Measurements from ENCODE around the gene SNX32. TPM values are rescaled to one million over a fixed set of nuclear protein-coding genes. Genes with fewer than 3 reads are reported as not detected.

The SNX32 gene
- total and polyA plus RNA-seq, 5 experiments from 2014 or later: 0.39 to 2.2 (median 1.5) TPM

DNA sequence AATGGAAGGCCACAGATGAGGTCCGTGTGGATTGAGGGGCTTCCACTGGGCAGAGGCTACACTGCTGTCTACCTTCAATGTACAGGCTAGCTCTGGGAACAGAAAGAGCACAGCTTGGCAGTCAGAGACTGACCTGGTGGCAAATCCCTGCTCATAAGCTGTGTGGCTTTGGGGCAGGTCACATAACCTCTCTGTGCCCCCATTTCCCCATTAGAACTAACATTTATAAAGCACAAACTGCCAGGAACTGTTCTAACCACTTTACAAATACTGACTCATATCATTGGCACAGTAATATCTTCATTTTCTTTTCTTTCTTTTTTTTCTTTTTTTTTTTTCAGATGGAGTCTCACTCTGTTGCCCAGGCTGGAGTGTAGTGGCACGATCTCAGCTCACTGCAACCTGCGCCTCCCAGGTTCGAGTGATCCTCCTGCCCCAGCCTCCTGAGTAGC, 63.3 kb downstream of the SNX32 start:
- Mint-ChIP-seq H3K27ac (peak overlapping the region in 1 of 10 donors; percentile 12), H3K27me3 (peaks cover 0 to 3% (median 0%) of the 10 kb centered on the region in 5 donors), H3K9me3 (no peaks in the 10 kb centered on the region), H3K4me3 (no peak overlapping the region), H3K4me1 (peaks cover 13 to 45% (median 36%) of the 10 kb centered on the region in 4 donors), H3K36me3 (no peaks in the 10 kb centered on the region)
- DNase-seq: no peak
- ATAC-seq: no peak
- POLR2A ChIA-PET: interaction anchor here (0.7 to 10.6 kb wide), 4 partner anchors 12 to 37 kb away, joined by 3 to 183 read pairs (median 8); partner anchors contain the start of genes C11orf68, DRAP1 and MUS81

GRCh38 chr11:65898656-65899355, 65.0 kb downstream of the SNX32 start:
- POLR2A ChIA-PET: interaction anchor here (0.7 to 6.2 kb wide), 9 partner anchors 9 to 414 kb away, joined by 3 to 105 read pairs (median 4); partner anchors contain the start of genes C11orf68, CCDC85B, DRAP1 and FIBP
- H3K27ac Mint-ChIP-seq: peak overlapping the region in 6 of 10 donors; percentile 52 to 92 (median 66)
- no peak for DNase-seq
- peaks cover 4 to 33% (median 18%) of the 10 kb centered on the region in 4 donors for H3K4me1 Mint-ChIP-seq
- no peak for ATAC-seq
- H3K9me3 Mint-ChIP-seq: no peaks in the 10 kb centered on the region
- peaks cover 0 to 3% (median 0%) of the 10 kb centered on the region in 5 donors for H3K27me3 Mint-ChIP-seq
- no peaks in the 10 kb centered on the region for H3K36me3 Mint-ChIP-seq
- H3K4me3 Mint-ChIP-seq: peak overlapping the region; percentile 66 to 87 (median 78)

DNA sequence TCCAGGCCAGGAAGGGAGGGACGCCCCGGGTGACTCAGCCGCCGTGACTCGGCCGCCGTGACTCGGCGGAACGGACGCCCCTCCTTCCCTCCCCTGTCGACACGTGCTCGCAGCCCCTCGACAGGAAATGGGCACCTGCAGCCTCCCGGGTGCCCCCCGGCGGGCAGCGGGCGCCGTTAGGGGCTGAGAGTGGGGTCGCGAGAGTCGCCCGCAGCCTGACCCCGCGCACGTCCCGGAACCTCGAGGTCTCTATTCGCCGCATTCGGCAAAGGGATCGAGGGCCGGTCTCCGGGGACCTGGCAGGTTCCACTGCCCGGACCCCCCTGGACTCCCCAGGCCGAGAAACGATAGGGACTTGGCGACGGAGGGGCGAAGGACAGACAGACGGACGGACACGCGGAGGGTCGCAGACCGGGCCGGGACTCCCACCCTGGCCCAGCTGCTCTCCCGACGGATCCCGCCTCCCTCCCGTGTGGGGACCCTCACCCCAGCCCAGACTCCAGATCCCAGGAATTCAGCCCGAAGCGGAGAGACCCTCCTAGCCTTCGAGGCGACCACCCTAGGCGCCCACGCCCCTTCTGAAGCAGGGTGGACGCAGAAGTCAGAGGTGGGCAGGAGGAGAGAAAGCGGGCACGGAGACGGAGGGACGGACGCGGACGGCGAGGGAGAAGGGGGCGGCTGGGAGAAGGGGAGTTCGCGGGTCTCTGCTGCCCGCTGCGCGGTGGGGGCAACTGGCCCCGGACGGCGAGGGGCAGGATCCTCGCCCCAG, 65.8 kb downstream of the SNX32 start:
- H3K27ac Mint-ChIP-seq: peak overlapping the region in 3 of 10 donors; percentile 28 to 58 (median 57)
- H3K9me3 Mint-ChIP-seq: no peaks in the 10 kb centered on the region
- POLR2A ChIA-PET: interaction anchor here (0.7 to 6.2 kb wide), 7 partner anchors 9 to 413 kb away, joined by 3 to 105 read pairs (median 14); partner anchors contain the start of genes C11orf68, CCDC85B, DRAP1 and FIBP

GRCh38 chr11:65900125-65900898, 66.5 kb downstream of the SNX32 start, which contains the start of gene FOSL1:
FOSL1 (minus strand) TSS chr11:65900388; CDS start chr11:65900339, 49 bp downstream.
- POLR2A ChIA-PET: interaction anchor here (0.8 to 6.2 kb wide), 11 partner anchors 10 to 417 kb away, joined by 3 to 105 read pairs (median 6); partner anchors contain the start of genes C11orf68, CCDC85B, CD248 and CTSW
- Mint-ChIP-seq H3K27me3 (peaks cover 0 to 4% (median 0%) of the 10 kb centered on the region in 5 donors), H3K36me3 (no peaks in the 10 kb centered on the region), H3K27ac (peak within 1 kb of the TSS in 9 of 10 donors; percentile 41 to 94 (median 72)), H3K4me1 (peaks cover 2 to 24% (median 10%) of the 10 kb centered on the region in 4 donors), H3K4me3 (peak within 1 kb of the TSS; percentile 57 to 80 (median 74)), H3K9me3 (no peaks in the 10 kb centered on the region)
- DNase-seq (peak; percentile 85 to 95 (median 91)), ATAC-seq (peak; percentile 93 to 98)

More for the DNA sequence above, 65.8 kb downstream of the SNX32 start:
- peaks cover 2 to 27% (median 12%) of the 10 kb centered on the region in 4 donors for H3K4me1 Mint-ChIP-seq
- DNase-seq (peak in 4 of 10 donors; percentile 33 to 55 (median 43)), ATAC-seq (peak in 1 of 2 donors; percentile 11)
- no peaks in the 10 kb centered on the region for H3K36me3 Mint-ChIP-seq
- peaks cover 0 to 4% (median 0%) of the 10 kb centered on the region in 5 donors for H3K27me3 Mint-ChIP-seq
- peak overlapping the region; percentile 50 to 78 (median 61) for H3K4me3 Mint-ChIP-seq

- Mint-ChIP-seq H3K9me3 (no peaks in the 10 kb centered on the region), H3K4me3 (peak overlapping the region; percentile 57 to 80 (median 74)), H3K27ac (peak overlapping the region in 9 of 10 donors; percentile 41 to 94 (median 72)), H3K36me3 (no peaks in the 10 kb centered on the region), H3K4me1 (peaks cover under 1 to 21% (median 7%) of the 10 kb centered on the region in 4 donors), H3K27me3 (peaks cover 0 to 4% (median 0%) of the 10 kb centered on the region in 5 donors)
- DNase-seq: no peak
- POLR2A ChIA-PET: interaction anchor here (0.8 to 6.2 kb wide), 11 partner anchors 11 to 417 kb away, joined by 3 to 105 read pairs (median 6); partner anchors contain the start of genes C11orf68, CCDC85B, CD248 and CTSW
- ATAC-seq: no peak
These were observed 67.1 kb downstream of the SNX32 start for GRCh38 chr11:65900899-65901180.

GRCh38 chr11:65903068-65903481, 69.3 kb downstream of the SNX32 start:
- no peak for DNase-seq
- Mint-ChIP-seq H3K27me3 (peaks cover 0 to 4% (median 0%) of the 10 kb centered on the region in 5 donors), H3K9me3 (no peaks in the 10 kb centered on the region), H3K4me1 (peaks cover 0 to 19% (median 4%) of the 10 kb centered on the region in 4 donors), H3K4me3 (no peak overlapping the region), H3K36me3 (no peaks in the 10 kb centered on the region), H3K27ac (peak overlapping the region in 1 of 10 donors; percentile 41)
- no peak for ATAC-seq
- POLR2A ChIA-PET: interaction anchor here (6.2 kb wide), 1 partner anchor 13 kb away, joined by 105 read pairs; the partner anchor contains the start of genes CCDC85B and FIBP

Other genes starting within 250 kb of the SNX32 start
- 1 to 10 TPM; 2.4 to 5.0 TPM for gene KCNK7, start 238.2 kb upstream of the SNX32 start, total RNA-seq
- gene KCNK7, start 238.2 kb upstream of the SNX32 start, polyA plus RNA-seq: under 1 TPM in 1 of 3 donors, not detected in 2; 0.34 TPM
- gene MAP3K11, start 219.7 kb upstream of the SNX32 start, total RNA-seq: 10 to 100 TPM; 61.6 to 66.3 TPM
- 10 to 100 TPM in 2 of 3 donors, 1 to 10 TPM in 1; 8.7 to 20.5 (median 12.7) TPM for gene MAP3K11, start 219.7 kb upstream of the SNX32 start, polyA plus RNA-seq
- 10 to 100 TPM; 57.4 to 64.2 TPM for gene PCNX3, start 218.2 kb upstream of the SNX32 start, total RNA-seq
- 1 to 10 TPM in 2 of 3 donors, under 1 TPM in 1; 0.96 to 6.5 (median 2.2) TPM for gene PCNX3, start 218.2 kb upstream of the SNX32 start, polyA plus RNA-seq
- gene SIPA1, start 195.9 kb upstream of the SNX32 start, total RNA-seq: 100 to 1,000 TPM; 155 to 157 TPM
- gene SIPA1, start 195.9 kb upstream of the SNX32 start, polyA plus RNA-seq: 100 to 1,000 TPM; 118 to 238 (median 140) TPM
- gene RELA, start 171.0 kb upstream of the SNX32 start, total RNA-seq: 100 to 1,000 TPM; 175 to 184 TPM
- 10 to 100 TPM; 38.4 to 69.8 (median 56.6) TPM for gene RELA, start 171.0 kb upstream of the SNX32 start, polyA plus RNA-seq
- gene KAT5, start 121.7 kb upstream of the SNX32 start, total RNA-seq: 100 to 1,000 TPM; 105 to 125 TPM
- 10 to 100 TPM; 38.0 to 57.3 (median 54.0) TPM for gene KAT5, start 121.7 kb upstream of the SNX32 start, polyA plus RNA-seq
- 10 to 100 TPM; 62.0 to 69.9 TPM for gene RNASEH2C, start 113.2 kb upstream of the SNX32 start, total RNA-seq
- gene RNASEH2C, start 113.2 kb upstream of the SNX32 start, polyA plus RNA-seq: 10 to 100 TPM; 73.4 to 99.0 (median 98.2) TPM
- 10 to 100 TPM; 25.5 to 25.8 TPM for gene AP5B1, start 53.0 kb upstream of the SNX32 start, total RNA-seq
- 10 to 100 TPM in 2 of 3 donors, 1 to 10 TPM in 1; 8.6 to 15.2 (median 10.2) TPM for gene AP5B1, start 53.0 kb upstream of the SNX32 start, polyA plus RNA-seq
- not detected for gene OVOL1, start 46.9 kb upstream of the SNX32 start, total RNA-seq
- not detected for gene OVOL1, start 46.9 kb upstream of the SNX32 start, polyA plus RNA-seq
- gene CFL1, start 24.2 kb downstream of the SNX32 start, total RNA-seq: 100 to 1,000 TPM; 486 to 532 TPM
- gene CFL1, start 24.2 kb downstream of the SNX32 start, polyA plus RNA-seq: 1,000 to 10,000 TPM; 2,347 to 2,575 (median 2,358) TPM
- 10 to 100 TPM; 91.9 to 97.8 TPM for gene MUS81, start 26.5 kb downstream of the SNX32 start, total RNA-seq
- 10 to 100 TPM; 21.7 to 26.5 (median 24.5) TPM for gene MUS81, start 26.5 kb downstream of the SNX32 start, polyA plus RNA-seq
- gene EFEMP2, start 38.8 kb downstream of the SNX32 start, total RNA-seq: 10 to 100 TPM; 15.2 to 16.9 TPM
- gene EFEMP2, start 38.8 kb downstream of the SNX32 start, polyA plus RNA-seq: 1 to 10 TPM in 2 of 3 donors, not detected in 1; 1.8 to 2.5 TPM
- gene CTSW, start 45.9 kb downstream of the SNX32 start, total RNA-seq: 10 to 100 TPM; 52.1 to 52.6 TPM
- gene CTSW, start 45.9 kb downstream of the SNX32 start, polyA plus RNA-seq: 100 to 1,000 TPM; 255 to 495 (median 475) TPM
- gene FIBP, start 54.5 kb downstream of the SNX32 start, total RNA-seq: 10 to 100 TPM; 33.0 to 35.6 TPM
- 10 to 100 TPM; 74.9 to 97.6 (median 86.0) TPM for gene FIBP, start 54.5 kb downstream of the SNX32 start, polyA plus RNA-seq
- 10 to 100 TPM; 25.8 to 29.5 TPM for gene CCDC85B, start 56.7 kb downstream of the SNX32 start, total RNA-seq
- gene CCDC85B, start 56.7 kb downstream of the SNX32 start, polyA plus RNA-seq: 10 to 100 TPM; 77.2 to 83.6 (median 83.0) TPM
- gene FOSL1, start 66.4 kb downstream of the SNX32 start, total RNA-seq: not detected
- under 1 TPM in 2 of 3 donors, not detected in 1; 0.17 to 0.22 TPM for gene FOSL1, start 66.4 kb downstream of the SNX32 start, polyA plus RNA-seq
- 10 to 100 TPM; 53.5 to 57.8 TPM for gene C11orf68, start 85.1 kb downstream of the SNX32 start, total RNA-seq
- 10 to 100 TPM; 46.0 to 82.2 (median 67.3) TPM for gene C11orf68, start 85.1 kb downstream of the SNX32 start, polyA plus RNA-seq
- 10 to 100 TPM; 73.1 to 75.8 TPM for gene DRAP1, start 85.5 kb downstream of the SNX32 start, total RNA-seq
- gene DRAP1, start 85.5 kb downstream of the SNX32 start, polyA plus RNA-seq: 100 to 1,000 TPM; 103 to 112 (median 110) TPM
- not detected for gene TSGA10IP, start 111.5 kb downstream of the SNX32 start, total RNA-seq
- gene TSGA10IP, start 111.5 kb downstream of the SNX32 start, polyA plus RNA-seq: not detected
- 10 to 100 TPM; 81.9 to 91.9 TPM for gene SART1, start 127.8 kb downstream of the SNX32 start, total RNA-seq
- 10 to 100 TPM; 16.2 to 57.3 (median 30.4) TPM for gene SART1, start 127.8 kb downstream of the SNX32 start, polyA plus RNA-seq
- 10 to 100 TPM; 62.4 to 64.8 TPM for gene EIF1AD, start 168.2 kb downstream of the SNX32 start, total RNA-seq
- gene EIF1AD, start 168.2 kb downstream of the SNX32 start, polyA plus RNA-seq: 10 to 100 TPM; 11.5 to 18.7 (median 14.3) TPM
- 100 to 1,000 TPM in 1 of 2 experiments, 10 to 100 TPM in 1; 96.2 to 101 TPM for gene BANF1, start 168.5 kb downstream of the SNX32 start, total RNA-seq
- 100 to 1,000 TPM; 225 to 250 (median 241) TPM for gene BANF1, start 168.5 kb downstream of the SNX32 start, polyA plus RNA-seq
- not detected for gene CST6, start 178.0 kb downstream of the SNX32 start, total RNA-seq
- not detected for gene CST6, start 178.0 kb downstream of the SNX32 start, polyA plus RNA-seq
- not detected for gene CATSPER1, start 192.5 kb downstream of the SNX32 start, total RNA-seq
- under 1 TPM in 1 of 3 donors, not detected in 2; 0.11 TPM for gene CATSPER1, start 192.5 kb downstream of the SNX32 start, polyA plus RNA-seq
- gene GAL3ST3, start 215.2 kb downstream of the SNX32 start, total RNA-seq: not detected
- under 1 TPM in 1 of 3 donors, not detected in 2; 0.27 TPM for gene GAL3ST3, start 215.2 kb downstream of the SNX32 start, polyA plus RNA-seq
- 100 to 1,000 TPM; 184 to 197 TPM for gene SF3B2, start 218.4 kb downstream of the SNX32 start, total RNA-seq
- 100 to 1,000 TPM in 1 of 3 donors, 10 to 100 TPM in 2; 70.3 to 115 (median 91.6) TPM for gene SF3B2, start 218.4 kb downstream of the SNX32 start, polyA plus RNA-seq
- gene PACS1, start 236.3 kb downstream of the SNX32 start, total RNA-seq: 100 to 1,000 TPM; 312 to 317 TPM
- 10 to 100 TPM; 35.9 to 98.8 (median 49.9) TPM for gene PACS1, start 236.3 kb downstream of the SNX32 start, polyA plus RNA-seq